CD4-positive, alpha-beta T cell treated with Interleukin-6 for 4 hours (primary cell): ENCODE measurements around the gene SREBF2.

ENCODE experiments used
- DNase-seq: peaks from one replicate; pipeline ENCODE4 v3.0.0-alpha.2; 2020; ENCODE audit warnings: mixed read lengths

SREBF2 gene

DNA sequence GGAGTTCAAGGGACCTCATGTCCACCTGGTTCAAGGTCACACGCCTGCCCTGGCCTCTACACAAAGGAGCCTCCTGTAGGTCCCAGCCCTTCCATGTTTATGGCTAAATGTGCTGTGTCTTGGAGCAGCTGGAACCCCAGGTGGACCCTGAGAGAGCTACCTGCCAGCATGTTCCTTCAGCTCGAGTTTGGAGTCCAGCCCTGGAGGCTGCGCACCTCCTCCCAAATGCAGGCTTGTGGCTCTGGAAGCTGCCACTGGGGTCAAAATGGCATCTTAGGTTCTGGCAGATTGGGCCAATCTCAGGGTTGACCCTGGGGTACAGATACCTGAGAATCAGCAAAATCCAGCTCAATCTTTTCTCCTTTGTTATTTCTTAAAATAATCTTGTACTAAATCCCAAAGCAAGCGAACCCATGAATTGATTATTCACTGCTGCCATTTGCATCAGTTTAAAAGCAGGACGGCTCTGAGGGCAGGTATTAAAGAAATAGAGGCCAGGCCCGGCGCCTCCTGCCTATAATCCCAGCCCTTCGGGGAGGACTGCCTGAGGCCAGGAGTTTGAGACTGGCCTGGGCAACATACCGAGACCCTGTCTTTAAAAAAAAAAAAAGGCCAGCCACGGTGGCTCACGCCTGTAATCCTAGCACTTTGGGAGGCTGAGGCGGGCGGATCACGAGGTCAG, 90.8 kb downstream of the SREBF2 start:
- no peak for DNase-seq

DNA sequence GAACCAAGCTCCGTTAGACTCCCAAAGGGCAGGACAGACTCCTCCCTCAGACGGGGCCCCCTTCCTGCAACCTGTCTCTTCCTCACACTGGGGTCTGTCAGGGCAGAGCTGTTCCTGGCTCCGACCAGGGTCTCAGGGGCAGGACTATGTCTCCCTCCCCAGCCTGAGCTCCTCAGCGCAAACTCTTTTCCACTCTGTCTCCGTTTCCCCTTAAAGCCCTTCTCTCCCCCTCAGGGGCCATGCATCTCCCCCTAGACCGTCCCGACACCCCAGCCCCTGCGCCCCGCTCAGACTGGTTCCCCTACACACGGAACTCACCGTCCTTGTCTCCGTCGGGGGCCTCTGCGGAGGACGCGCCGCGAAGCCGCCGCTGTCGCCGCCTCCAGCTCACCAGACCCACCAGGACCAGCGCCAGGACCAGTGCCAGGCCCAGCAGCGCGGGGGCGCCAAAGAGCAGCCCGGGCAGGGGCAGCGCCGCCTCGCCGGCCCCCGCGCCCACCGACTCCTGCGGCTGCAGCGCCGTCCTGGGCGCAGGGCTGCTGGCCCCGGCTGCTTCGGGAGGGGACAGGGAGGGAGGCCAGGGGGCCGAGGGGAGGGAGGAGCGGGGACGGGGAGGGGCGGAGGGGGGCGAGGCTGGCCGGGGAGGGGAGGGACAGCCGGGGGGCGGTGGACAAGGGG, 93.0 kb downstream of the SREBF2 start:
- peak; percentile 84 for DNase-seq

DNA sequence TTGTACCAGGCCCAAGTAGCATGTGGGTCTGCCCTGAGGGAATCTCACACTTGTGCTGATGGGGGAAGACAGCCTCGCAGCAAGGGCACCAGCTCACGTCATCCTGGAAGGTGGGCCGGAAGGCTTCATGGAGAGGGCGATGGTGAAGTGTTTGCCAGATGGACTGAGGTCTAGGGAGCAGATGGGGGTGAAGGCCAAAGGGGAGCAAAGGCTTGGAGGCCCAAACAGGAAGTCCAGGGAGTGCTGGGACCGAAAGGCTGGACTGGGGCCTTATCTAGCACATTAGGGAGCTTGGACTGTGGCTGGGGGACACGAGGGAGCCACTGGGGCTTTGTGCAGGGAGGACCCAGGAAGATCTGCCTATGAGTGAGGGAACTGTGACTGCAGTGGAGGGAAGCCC, 94.9 kb downstream of the SREBF2 start:
- no peak for DNase-seq

DNA sequence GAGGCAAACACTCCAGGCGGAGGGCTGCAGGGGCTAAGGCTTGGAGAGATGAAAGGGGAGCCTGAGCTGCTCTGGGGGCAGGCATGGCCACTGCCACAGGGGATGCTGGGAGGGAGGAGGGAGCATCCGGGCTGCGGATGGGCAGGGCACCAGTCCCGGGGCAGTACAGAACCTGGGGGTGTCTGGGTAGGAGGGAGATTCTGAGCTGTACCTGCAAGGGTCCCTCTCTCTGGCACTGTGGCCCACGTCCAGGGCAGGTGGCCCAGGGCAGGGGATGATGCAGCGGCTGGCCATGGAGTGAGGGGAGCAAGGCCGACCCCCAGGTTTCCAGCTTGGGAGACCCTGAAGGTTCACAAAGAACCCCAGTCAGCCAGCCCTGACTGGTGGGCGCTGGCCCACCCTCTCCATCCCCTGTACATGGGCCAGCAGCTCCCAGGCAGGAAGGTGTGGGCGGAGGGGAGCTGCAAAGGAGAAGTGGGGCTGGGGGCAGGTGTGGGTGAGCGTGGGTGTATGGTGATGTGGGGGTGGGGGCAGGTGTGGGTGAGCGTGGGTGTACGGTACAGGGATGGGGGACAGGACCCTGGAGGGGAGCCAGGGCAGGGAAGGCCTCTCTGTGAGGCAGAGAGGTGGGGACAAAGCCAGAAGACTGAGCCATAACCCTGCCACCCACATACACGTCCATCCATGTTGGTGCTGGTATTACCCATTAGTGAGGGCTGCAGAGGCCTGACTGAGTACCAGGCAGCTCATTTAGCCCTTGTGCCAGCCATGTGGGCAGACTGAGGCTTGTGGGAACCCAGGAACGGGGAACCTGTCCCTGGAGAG, 95.9 kb downstream of the SREBF2 start:
- DNase-seq, result no peak

DNA sequence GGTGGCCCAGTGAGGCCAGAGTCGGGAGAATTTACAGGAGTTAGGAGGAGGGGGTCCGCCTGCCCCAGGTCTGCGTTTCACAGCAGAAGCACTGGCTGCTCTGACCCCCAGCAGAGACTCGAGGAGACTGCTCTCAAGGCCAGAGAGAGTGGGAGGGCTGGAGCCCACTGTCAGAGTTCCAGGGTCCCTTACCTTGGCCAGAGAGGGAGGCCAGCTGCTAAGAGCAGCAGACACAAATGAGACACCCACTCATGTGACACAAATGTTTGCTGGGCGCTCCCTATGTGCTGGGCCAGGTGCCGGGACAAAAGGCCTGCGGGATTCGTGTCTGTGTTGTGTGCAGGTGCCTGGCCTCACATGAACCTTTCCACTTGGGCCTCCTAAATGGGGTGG, 96.5 kb downstream of the SREBF2 start:
- DNase-seq, result no peak

DNA sequence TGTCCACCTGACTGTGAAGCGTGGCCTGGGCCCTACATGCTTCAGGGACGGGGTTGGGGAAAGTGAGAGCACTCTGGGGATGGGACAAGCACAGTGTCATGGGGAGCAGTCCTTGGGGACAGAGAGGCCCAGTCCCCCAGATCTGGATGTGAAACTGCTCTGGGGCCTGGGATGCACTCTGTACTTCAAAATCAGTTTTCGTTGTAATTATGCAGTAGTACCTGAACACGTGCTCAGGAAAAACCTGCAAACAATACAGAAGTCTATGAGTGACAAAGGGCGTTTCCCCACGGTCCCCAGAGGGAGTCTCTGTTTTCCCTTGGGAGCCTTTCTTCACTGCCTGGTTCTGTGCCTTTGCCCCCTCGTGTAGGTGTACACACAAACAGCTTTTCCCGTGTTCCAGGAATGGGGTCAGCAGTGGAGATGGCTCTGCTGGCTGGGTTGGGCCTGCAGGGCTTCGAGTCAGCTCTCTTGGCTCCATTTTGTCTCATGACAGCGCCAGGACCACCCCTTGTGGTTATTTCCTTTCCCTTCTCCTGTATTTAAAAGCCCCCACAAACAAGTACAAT, 98.9 kb downstream of the SREBF2 start:
- DNase-seq, result no peak

DNA sequence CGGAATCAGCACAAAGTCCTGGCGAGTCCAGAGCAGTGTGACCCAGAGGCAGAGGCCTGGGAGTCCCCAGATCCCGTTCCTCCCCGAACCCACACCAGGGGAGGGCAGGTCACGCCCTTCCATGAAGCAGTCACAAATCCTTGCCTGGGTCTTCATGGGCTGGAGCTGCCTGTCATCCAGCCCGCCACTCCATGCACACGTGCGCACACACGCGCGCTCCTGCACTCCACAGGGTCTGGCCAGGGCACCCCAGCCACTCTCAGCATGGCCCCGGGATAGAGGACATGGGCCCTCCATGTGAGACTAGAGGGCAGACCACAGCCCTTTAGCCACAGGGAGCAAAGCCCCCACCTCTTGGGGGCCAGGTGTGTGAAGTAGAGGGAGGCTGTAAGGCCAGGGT, 99.4 kb downstream of the SREBF2 start:
- DNase-seq, result no peak

DNA sequence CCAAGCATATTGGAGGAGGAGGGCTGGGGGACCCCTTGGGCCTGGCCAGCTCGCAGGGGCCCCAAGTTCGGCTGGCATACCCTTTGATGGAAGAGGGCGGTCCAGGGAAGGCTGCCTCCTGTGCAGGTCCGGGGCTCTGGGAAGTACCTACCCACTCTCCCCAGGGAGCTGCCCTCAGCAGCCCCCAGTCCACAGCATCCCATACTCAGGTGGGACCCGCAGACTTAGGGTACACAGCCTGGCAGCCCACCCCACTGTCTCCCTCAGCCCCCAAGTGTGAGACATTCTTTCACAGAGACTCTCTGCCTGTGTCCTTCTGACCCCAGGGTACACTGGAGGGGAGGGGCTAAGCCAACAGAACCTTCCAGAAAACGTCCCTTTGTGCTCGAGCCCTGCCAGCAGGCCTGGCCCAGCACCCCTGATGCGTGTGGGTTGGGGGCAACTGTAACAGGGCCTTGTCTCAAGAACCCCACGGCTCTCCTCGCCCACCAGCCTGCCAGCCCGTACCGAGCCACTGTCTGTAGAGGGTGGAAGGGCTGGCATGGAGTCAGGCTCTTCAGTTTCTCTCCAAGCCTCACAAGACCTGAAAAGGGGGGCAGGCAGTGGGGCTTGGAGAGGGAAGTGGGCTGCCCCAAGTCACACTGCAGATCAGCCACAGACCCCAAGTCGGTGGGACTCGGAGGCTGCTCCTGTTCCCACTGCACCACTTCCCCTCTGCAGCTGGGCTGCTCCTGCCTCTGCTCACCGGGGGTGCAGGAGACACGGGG, 100.7 kb downstream of the SREBF2 start:
- DNase-seq, result no peak

DNA sequence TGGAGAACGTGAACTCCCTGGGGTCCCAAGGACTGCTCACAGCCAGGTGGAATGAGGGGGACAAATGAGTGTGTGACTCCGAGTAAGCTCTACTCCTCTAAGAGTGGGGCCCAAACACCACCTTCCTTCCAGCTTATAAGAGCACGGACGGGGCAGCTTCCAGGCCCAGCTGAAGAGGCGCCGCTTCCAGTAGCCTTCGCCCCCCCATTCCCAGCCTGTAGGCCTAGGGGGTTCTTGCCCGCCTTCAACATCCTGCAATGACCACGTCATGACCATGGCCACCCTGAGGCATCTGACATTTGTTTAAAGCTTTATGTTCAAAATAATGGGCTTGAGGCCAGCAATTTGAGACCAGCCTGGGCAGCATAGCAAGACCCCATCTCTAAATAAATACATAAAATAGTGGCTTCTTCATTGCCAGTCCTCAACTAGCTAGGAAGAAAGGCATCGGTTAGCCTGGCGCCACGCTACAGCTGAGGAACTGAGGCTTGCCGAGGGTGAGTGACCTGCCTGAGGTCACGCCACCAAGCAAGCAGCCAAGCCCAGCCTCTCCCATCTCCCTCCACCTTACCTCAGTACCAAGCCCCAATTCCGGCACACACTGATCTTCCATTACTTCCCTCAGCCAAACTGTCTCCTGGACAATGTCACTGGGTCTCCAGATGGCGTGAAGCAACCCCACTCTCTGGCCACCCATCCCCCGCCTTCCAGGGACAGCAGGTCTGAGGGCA, 101.5 kb downstream of the SREBF2 start:
- DNase-seq, result no peak

DNA sequence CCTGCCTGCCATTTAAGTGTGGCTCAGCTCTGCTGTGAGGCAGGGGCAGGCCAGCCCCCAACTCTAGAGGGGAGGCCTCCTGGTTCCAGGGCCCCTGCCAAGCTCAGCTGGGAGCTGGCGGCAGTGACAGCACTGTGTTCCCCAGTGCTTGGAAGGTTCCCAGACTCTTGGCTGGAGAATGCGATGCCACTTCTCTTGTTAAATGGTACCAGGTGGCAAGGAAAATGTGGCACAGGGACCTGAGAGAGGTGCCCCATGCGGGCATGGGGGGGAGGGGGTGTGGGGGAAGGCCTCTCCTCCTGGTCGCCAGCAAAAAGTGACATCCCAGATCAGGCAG, 102.1 kb downstream of the SREBF2 start:
- DNase-seq, result no peak

DNA sequence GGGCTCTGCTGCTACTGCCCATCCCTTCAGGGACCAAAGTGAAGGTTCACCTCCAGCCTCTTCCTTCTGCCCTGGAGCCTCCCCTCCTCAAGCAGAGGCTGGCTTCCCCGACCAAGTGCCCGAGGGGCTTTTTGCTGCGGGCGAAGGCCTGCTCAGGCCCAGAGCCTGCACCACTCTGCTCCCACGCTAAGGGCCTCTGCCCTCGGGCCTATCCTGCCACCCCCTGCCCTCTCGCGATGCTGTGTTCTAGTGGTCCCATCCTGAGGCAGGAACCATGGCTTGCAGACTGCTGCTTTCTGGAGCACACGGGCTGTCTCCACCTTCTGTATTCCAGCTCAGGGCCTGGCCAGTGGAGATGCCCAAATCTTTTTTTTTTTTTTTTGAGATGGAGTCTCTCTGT, 102.6 kb downstream of the SREBF2 start:
- DNase-seq, result no peak

DNA sequence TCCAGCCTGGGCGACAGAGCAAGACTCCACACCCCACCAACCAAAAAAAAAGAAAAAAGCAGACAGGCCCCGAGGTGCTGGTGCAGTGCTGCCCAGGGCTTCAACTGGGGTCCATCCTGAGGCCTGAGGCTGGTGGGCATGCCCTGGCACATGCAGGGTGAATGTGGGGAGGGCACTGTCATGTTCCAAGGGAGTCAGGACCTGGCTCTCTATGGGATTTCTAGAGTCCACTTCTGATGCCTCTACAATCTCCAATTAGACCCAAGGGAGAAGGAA, 103.9 kb downstream of the SREBF2 start:
- DNase-seq, result no peak

DNA sequence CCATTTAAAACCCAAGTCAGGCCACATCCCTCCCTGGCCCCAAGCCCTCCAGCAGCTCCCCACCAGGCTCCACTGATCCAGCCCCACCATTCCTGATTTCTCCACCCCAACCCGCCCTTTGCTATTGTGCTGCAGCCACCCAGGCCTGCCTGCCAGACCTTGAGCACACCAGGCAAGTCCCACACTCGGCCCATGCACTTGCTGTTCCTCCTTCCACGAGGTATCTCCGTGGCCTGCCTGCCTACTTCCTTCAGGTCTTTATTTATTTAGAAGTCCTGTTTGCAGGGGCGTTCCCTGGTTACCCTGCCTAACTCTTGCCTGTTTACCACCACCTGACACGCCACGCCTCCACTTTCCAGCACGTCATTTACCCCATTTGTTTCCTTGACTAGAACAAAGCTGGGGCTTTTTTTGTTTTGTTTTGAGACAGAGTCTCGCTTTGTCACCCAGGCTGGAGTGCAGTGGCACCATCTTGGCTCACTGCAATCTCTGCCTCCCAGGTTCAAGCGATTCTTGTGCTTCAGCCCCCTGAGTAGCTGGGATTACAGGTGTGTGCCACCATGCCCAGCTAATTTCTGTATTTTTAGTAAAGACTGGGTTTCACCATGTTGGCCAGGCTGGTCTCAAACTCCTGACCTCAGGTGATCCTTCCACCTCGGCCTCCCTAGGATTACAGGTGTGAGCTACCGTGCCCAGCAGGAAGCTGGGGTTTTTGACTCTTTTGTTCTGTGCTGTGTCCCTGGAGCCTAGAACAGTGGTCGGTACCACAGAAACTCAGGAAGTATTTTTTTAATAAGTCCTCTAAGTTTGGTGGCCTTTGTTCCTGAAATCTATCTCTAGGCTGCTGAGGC, 107.3 kb downstream of the SREBF2 start:
- peak; percentile 93 for DNase-seq

DNA sequence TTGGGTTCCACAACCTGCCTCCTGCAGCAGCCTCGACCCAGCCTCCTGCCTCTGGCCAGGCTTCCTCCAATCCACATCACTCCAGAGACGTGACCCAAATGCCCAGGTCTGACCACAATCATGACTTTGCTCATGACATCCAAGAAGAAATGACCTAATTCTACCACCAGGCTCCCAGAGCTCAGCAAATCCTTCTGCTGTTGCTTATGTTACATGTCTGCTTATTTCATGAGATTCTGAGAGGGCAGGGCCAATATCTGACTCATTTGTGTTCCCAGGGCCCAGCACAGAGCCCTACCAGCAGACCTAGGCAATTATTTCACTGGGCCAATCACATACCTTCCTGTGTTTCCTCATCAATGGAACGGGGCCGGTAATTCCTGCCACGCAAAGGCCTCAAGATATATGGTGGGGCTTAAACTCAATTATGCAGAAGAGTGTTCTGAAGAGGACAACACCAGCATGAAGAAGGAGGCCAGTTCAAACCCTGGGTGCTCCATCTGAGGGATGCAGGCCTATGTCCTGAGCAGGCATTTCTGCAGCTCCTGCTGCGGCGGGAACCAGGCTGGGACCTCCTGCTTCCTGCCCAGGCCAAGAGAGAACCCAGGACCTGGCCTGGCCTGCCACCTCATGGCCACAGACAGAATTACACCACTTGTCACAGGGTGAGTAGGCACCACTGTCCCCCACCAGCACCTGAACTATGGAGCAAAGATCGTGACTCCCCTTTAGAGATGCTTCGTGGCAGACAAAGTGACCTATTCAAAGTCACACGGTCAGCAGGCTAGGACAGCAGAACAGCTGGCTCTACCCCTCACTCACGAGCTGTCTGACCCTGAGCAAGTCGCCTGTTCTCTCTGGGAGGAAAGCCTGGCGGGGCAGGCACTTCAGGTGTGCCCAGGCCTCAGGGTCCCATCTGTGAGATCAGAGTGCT, 108.2 kb downstream of the SREBF2 start:
- DNase-seq, result peak; percentile 89

DNA sequence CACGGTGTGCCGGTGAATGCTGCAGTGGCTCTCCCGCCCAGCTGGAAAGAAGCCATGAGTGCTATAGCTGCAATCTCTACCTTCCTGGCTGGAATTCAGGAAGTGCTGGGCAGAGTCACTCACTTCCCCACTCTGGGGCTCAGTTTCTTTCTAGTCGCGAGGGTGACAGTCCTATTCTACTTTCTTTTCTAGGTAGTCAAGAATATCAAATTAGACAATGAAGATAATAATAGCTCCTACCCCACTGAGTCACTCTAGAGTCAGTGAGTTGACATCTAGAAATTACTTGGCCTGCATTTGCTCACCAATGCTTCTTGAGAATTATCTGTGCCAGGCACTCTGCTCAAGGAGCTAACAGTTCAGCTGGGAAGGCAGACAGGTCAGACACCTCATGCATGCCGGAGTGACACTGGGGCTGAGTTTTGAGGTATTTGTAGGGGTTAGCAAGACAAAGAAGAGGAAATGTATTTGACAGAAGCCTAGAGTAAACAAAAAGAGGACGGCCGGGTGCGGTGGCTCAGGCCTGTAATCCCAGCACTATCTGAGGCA, 110.8 kb downstream of the SREBF2 start:
- no peak for DNase-seq

DNA sequence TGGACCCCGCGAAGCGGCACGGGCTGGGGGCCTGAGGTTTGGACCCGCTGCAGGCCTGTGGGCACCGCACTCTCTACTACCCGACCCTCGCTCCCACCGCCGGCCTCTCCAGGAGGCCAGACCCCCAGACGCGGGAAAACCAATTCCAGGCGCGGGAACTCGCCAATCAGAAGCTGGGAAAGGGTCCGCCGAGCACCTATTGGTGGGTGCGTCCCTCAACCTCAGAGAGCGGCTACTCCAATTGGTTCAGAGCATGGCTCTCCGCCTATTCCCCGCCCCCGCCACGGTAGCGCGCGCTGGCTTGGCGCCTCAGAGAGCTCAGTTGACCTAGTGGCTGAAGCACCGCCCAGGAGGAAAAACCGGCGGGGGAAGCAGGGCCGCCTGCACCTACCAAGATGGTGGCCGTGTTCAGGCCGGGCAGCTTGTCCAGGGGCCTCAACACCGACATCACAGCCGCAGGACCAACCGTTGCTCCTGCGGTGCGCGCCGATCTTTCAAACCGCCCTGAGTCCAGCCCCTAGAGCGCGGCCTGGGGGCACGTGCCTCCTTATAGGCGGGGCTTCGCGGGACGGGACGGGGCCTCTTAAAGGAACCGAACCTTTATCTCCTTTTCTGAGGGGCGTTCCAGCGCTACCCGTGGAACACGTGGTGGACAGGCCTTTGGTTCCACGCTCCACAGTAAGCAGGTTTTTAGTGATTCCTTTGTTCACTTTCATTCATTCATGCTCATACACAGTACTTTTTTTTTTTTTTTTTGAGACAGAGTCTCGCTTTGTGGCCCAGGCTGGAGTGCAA, 113.9 kb downstream of the SREBF2 start, which contains the start of gene CENPM:
TSS of gene CENPM (minus strand) at position 524 of the 795 bp plus-strand sequence. CDS start at position 448, 76 bp downstream.
- peak; percentile 90 for DNase-seq

DNA sequence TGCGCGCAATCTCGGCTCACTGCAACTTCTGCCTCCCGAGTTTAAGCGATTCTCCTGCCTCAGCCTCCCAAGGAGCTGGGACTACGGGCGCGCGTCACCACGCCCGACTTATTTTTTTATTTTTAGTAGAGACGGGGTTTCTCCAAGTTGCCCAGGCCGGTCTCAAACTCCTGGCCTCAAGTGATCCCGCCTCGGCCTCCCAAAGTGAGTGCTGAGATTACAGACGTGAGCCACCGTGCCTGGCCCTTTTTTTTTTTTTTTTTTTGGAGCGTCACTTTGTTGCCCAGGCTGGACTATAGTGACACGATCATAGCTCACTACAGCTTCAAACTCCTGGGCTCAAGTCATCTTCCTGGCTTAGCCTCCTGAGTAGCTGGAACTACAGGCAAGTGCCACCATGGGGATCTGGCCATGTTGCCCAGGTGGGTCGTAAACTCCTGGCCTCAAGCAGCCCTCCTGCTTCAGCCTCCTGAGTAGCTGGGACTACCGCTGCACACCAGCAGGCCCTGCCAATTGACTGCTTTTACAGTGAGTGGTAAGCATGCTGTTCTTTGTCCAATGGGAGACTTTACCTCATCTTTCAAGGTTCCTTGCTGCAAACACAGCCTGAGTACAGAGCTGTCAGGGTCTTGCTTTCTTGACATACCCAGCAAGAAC, 114.6 kb downstream of the SREBF2 start:
- DNase-seq, result no peak

DNA sequence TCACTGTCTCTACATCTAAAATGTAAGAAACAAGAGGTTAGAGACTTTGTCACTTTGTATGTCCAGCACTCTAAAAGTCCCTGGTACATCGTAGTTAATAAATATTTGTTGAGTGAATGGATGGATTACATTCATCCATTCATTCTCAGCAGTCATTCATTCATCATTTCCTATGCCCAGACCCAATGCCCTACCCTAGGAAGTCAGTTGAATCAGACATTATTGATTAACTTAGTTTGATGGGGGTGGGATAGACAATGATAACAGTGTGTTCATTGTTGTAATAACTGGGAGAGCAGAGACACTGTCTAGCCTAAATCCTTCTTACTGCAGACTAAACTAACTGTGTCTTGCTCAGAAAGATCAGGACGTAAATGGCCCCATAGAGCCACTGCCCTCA, 115.2 kb downstream of the SREBF2 start:
- DNase-seq, result no peak
